ENCODE results near the gene RWDD4.

DNA sequence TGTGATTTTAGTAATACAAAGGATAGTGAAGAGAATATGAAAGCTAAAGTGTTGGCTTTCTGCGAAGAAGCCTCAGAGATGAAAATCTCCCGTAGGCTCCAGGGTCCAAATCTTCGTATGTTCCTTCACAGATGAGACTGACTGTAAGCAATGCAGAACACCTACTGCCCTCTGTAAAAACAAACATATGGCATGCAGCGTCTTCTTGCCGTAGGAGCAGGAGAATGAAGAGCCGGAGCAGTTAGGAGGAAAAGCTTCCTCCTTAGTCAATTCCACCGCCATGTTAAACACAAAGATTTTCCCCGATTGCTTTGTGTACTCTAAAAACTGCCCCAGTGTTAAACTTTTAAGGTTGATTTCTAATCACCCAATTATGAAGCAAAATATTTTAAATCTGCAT, 22.5 kb downstream of the RWDD4 start:
- TF ChIP-seq, protein P1, sequence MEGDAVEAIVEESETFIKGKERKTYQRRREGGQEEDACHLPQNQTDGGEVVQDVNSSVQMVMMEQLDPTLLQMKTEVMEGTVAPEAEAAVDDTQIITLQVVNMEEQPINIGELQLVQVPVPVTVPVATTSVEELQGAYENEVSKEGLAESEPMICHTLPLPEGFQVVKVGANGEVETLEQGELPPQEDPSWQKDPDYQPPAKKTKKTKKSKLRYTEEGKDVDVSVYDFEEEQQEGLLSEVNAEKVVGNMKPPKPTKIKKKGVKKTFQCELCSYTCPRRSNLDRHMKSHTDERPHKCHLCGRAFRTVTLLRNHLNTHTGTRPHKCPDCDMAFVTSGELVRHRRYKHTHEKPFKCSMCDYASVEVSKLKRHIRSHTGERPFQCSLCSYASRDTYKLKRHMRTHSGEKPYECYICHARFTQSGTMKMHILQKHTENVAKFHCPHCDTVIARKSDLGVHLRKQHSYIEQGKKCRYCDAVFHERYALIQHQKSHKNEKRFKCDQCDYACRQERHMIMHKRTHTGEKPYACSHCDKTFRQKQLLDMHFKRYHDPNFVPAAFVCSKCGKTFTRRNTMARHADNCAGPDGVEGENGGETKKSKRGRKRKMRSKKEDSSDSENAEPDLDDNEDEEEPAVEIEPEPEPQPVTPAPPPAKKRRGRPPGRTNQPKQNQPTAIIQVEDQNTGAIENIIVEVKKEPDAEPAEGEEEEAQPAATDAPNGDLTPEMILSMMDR (IDR thresholded peaks at IDR 0.05), result no peak
- TF ChIP-seq POLR2A (IDR thresholded peaks at IDR 0.05), result no peak

All from uterus (tissue), 2 donors.